GM23338 (cell line): Measurements from ENCODE around the gene RNF32. TPM values are rescaled to one million over a fixed set of nuclear protein-coding genes. Genes with fewer than 3 reads are reported as not detected.

Experiments
- ATAC-seq: fragments of 200-7000 bp; cut with Tn5 transposase; 3 replicates; pipeline ENCODE4 v1.9.1; 2020
- DNase-seq: peaks from one replicate; pipeline ENCODE4 v3.0.0-alpha.2; 2015; ENCODE audit warnings: low spot score
- H2AFZ ChIP-seq: fragments of 200-600 bp; sonication (generic); 2 replicates; pipeline ENCODE4 v1.8.0; 2016; ENCODE audit warnings: antibody characterized with exemption, mild to moderate bottlenecking, moderate library complexity
- H3F3A ChIP-seq: fragments of 200-600 bp; sonication (generic); replicated peaks from 2 replicates; pipeline ENCODE4 v1.8.0; 2017; ENCODE audit warnings: antibody characterized with exemption, mixed run types, low read depth
- H3K27ac ChIP-seq: fragments of 200-600 bp; sonication (generic); 2 replicates; pipeline ENCODE4 v1.6.1; 2016; ENCODE audit warnings: low read depth
- H3K27me3 ChIP-seq: fragments of 200-600 bp; sonication (generic); 2 replicates; pipeline ENCODE4 v1.8.0; 2016; ENCODE audit warnings: mild to moderate bottlenecking, mixed run types, moderate library complexity; ENCODE audit not compliant: insufficient read depth
- H3K36me3 ChIP-seq: fragments of 200-600 bp; sonication (generic); 2 replicates; pipeline ENCODE4 v1.8.0; 2016; ENCODE audit warnings: mild to moderate bottlenecking; ENCODE audit not compliant: insufficient read depth
- H3K4me1 ChIP-seq: fragments of 200-600 bp; sonication (generic); 2 replicates; pipeline ENCODE4 v1.8.0; 2016; ENCODE audit warnings: mild to moderate bottlenecking, moderate library complexity; ENCODE audit not compliant: insufficient read depth
- H3K4me2 ChIP-seq: fragments of 200-600 bp; sonication (generic); 2 replicates; pipeline ENCODE4 v1.7.1; 2017; ENCODE audit warnings: mixed run types
- H3K4me3 ChIP-seq: fragments of 200-600 bp; sonication (generic); 2 replicates; pipeline ENCODE4 v1.6.1; 2016; ENCODE audit warnings: mixed run types
- H3K79me2 ChIP-seq: fragments of 200-600 bp; sonication (generic); replicated peaks from 2 replicates; pipeline ENCODE4 v1.8.0; 2017; ENCODE audit warnings: mild to moderate bottlenecking; ENCODE audit not compliant: insufficient read depth
- H3K9me2 ChIP-seq: fragments of 200-600 bp; sonication (generic); 2 replicates; pipeline ENCODE4 v1.8.0; 2017; ENCODE audit not compliant: insufficient read depth
- H4K20me1 ChIP-seq: fragments of 200-600 bp; sonication (generic); replicated peaks from 2 replicates; pipeline ENCODE4 v1.8.0; 2017; ENCODE audit warnings: mild to moderate bottlenecking; ENCODE audit not compliant: insufficient read depth
- H3K27ac Mint-ChIP-seq: 2 replicates; pipeline ENCODE4 v1.8.0; 2020; ENCODE audit warnings: inconsistent platforms, mild to moderate bottlenecking, moderate library complexity, mixed read lengths
- H3K27me3 Mint-ChIP-seq: 3 replicates; pipeline ENCODE4 v1.8.0; 2022; ENCODE audit warnings: low read depth, mild to moderate bottlenecking, moderate library complexity, mixed read lengths, inconsistent platforms; ENCODE audit not compliant: insufficient read depth, poor library complexity
- H3K36me3 Mint-ChIP-seq: 3 replicates; pipeline ENCODE4 v1.8.0; 2021; ENCODE audit warnings: low read depth, mild to moderate bottlenecking, inconsistent platforms, moderate library complexity, mixed read lengths
- H3K4me1 Mint-ChIP-seq: 3 replicates; pipeline ENCODE4 v1.8.0; 2020; ENCODE audit warnings: mild to moderate bottlenecking, inconsistent platforms, mixed read lengths
- H3K4me3 Mint-ChIP-seq: 3 replicates; pipeline ENCODE4 v1.8.0; 2021; ENCODE audit warnings: moderate library complexity, mild to moderate bottlenecking, inconsistent platforms, mixed read lengths
- H3K9me3 Mint-ChIP-seq: 3 replicates; pipeline ENCODE4 v1.8.0; 2020; ENCODE audit warnings: moderate library complexity, mild to moderate bottlenecking, inconsistent platforms, mixed read lengths
- CREB1 ChIP-seq: fragments of 250-450 bp; sonication (Bioruptor Pico); IDR thresholded peaks from 2 replicates; pipeline ENCODE4 v1.5.0; 2020; ENCODE audit warnings: low read depth, mild to moderate bottlenecking, moderate library complexity
- EZH2 ChIP-seq: fragments of 200-600 bp; sonication (generic); IDR thresholded peaks from one replicate; pipeline ENCODE4 v1.8.0; 2017; ENCODE audit warnings: antibody characterized with exemption, mild to moderate bottlenecking, low read depth; ENCODE audit not compliant: unreplicated experiment
- EZH2phosphoT487 ChIP-seq: fragments of 200-600 bp; sonication (generic); IDR thresholded peaks from one replicate; pipeline ENCODE4 v1.8.1; 2018; ENCODE audit warnings: antibody characterized with exemption; ENCODE audit not compliant: unreplicated experiment
- JUNB ChIP-seq: IDR thresholded peaks from one replicate; pipeline ENCODE4 v1.6.1; 2016; ENCODE audit warnings: antibody characterized with exemption; ENCODE audit not compliant: unreplicated experiment
- NANOG ChIP-seq: IDR thresholded peaks from 2 replicates; pipeline ENCODE4 v1.6.1; 2016; ENCODE audit warnings: antibody characterized with exemption, borderline replicate concordance
- POLR2AphosphoS5 ChIP-seq: IDR thresholded peaks from 2 replicates; pipeline ENCODE4 v1.6.1; 2016; ENCODE audit warnings: antibody characterized with exemption, low read depth
- STAT1 ChIP-seq: IDR thresholded peaks from one replicate; pipeline ENCODE4 v1.6.1; 2016; ENCODE audit warnings: antibody characterized with exemption; ENCODE audit not compliant: unreplicated experiment
- ZNF114 ChIP-seq: fragments of 250-450 bp; sonication (Bioruptor Pico); IDR thresholded peaks from 2 replicates; pipeline ENCODE4 v1.5.0; 2020; ENCODE audit warnings: mild to moderate bottlenecking, moderate library complexity
- ZNF331 ChIP-seq: fragments of 250-450 bp; sonication (Bioruptor Pico); IDR thresholded peaks from 2 replicates; pipeline ENCODE4 v1.5.0; 2020; ENCODE audit warnings: low read depth, mild to moderate bottlenecking, moderate library complexity
- polyA plus RNA-seq: library from polyadenylated mRNA; unstranded; fragments of >200 nt; fragmentation: Nextera tagmentation; extraction: Ambion mirVana; gene quantifications from 2 replicates; pipeline ENCODE4 v1.2.1, GENCODE V29; 2016
- total RNA-seq: library from RNA; depleted of rRNA; stranded (reverse); fragments of >200 nt; shearing (Covaris generic); gene quantifications from 2 replicates; pipeline ENCODE4 v1.2.3, GENCODE V29; 2014
- TF ChIP-seq, protein P1 (sequence below), 2 experiments: fragments of 200-600 bp in 1 of 2; sonication (generic) in 1 of 2; conservative IDR thresholded peaks; 2 replicates each; pipeline versions ENCODE4 v1.5.1 to v1.6.1; 2016 to 2017; ENCODE audit warnings: antibody characterized with exemption in 2 of 2, low read depth in 2 of 2, mild to moderate bottlenecking in 2 of 2, moderate library complexity in 1 of 2
- TF ChIP-seq, protein P2 (sequence below): fragments of 250-450 bp; sonication (Bioruptor Pico); IDR thresholded peaks from 2 replicates; pipeline ENCODE4 v1.5.0; 2020; ENCODE audit warnings: mild to moderate bottlenecking, moderate library complexity
- TF ChIP-seq, protein P3 (sequence below): IDR thresholded peaks from one replicate; pipeline ENCODE4 v1.6.1; 2018; ENCODE audit warnings: antibody characterized with exemption; ENCODE audit not compliant: unreplicated experiment
- TF ChIP-seq, protein P4 (sequence below): IDR thresholded peaks from 2 replicates; pipeline ENCODE4 v1.6.1; 2016; ENCODE audit warnings: antibody characterized with exemption

RNF32 gene
- total and polyA plus RNA-seq, 2 experiments from 2014 or later, result 0.56 to 2.0 TPM

DNA sequence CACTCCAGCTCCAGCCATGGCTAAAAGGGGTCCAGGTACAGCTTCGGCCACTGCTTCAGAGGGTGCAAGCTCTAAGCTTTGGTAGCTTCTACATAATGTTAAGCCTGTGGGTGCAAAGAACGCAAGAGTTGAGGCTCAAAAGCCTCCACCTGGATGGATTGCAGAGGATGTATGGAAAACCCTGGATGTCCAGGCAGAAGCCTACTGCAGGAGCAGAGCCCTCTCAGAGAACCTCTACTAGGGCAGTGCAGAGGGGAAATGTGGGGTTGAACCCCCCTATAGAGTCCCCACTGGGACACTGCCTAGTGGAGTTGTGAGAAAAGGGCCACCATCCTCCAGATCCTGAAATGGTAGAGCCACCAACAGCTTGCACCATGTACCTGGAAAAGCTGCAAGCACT is 10.7 kb upstream of the RNF32 start:
- H3K4me2 ChIP-seq, result no peak overlapping the region
- no peaks in the 10 kb centered on the region for H3F3A ChIP-seq
- peaks cover 4% of the 10 kb centered on the region for H3K4me1 Mint-ChIP-seq
- H3K4me1 ChIP-seq, result no peaks in the 10 kb centered on the region
- H3K27ac ChIP-seq, result no peak overlapping the region
- no peaks in the 10 kb centered on the region for H3K27me3 ChIP-seq
- DNase-seq, result no peak
- H3K9me3 Mint-ChIP-seq, result peaks cover 27% of the 10 kb centered on the region
- H4K20me1 ChIP-seq, result no peaks in the 10 kb centered on the region; the same call in 1 of the 2 replicates
- no peaks in the 10 kb centered on the region for H3K27me3 Mint-ChIP-seq
- no peak overlapping the region for H3K4me3 Mint-ChIP-seq
- 0 out of 2 replicates have a peak, but pooled peaks cover 7% of the 10 kb centered on the region for H3K36me3 ChIP-seq
- no peak overlapping the region for H3K4me3 ChIP-seq
- no peak overlapping the region for H3K27ac Mint-ChIP-seq
- peaks cover 18% of the 10 kb centered on the region for H3K36me3 Mint-ChIP-seq
- no peak overlapping the region for H2AFZ ChIP-seq
- H3K79me2 ChIP-seq, result no peaks in the 10 kb centered on the region
- no peaks in the 10 kb centered on the region for H3K9me2 ChIP-seq
- TF ChIP-seq, protein P1, sequence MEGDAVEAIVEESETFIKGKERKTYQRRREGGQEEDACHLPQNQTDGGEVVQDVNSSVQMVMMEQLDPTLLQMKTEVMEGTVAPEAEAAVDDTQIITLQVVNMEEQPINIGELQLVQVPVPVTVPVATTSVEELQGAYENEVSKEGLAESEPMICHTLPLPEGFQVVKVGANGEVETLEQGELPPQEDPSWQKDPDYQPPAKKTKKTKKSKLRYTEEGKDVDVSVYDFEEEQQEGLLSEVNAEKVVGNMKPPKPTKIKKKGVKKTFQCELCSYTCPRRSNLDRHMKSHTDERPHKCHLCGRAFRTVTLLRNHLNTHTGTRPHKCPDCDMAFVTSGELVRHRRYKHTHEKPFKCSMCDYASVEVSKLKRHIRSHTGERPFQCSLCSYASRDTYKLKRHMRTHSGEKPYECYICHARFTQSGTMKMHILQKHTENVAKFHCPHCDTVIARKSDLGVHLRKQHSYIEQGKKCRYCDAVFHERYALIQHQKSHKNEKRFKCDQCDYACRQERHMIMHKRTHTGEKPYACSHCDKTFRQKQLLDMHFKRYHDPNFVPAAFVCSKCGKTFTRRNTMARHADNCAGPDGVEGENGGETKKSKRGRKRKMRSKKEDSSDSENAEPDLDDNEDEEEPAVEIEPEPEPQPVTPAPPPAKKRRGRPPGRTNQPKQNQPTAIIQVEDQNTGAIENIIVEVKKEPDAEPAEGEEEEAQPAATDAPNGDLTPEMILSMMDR (conservative IDR thresholded peaks at IDR 0.05; ENCODE audit: low read depth in 2 of 2), result no peak
- TF ChIP-seq NANOG (no peak), CREB1 (no peak), ZNF331 (no peak), EZH2phosphoT487 (no peak), STAT1 (no peak), EZH2 (no peak), JUNB (no peak), ZNF114 (no peak), POLR2AphosphoS5 (no peak)
- TF ChIP-seq, protein P2, sequence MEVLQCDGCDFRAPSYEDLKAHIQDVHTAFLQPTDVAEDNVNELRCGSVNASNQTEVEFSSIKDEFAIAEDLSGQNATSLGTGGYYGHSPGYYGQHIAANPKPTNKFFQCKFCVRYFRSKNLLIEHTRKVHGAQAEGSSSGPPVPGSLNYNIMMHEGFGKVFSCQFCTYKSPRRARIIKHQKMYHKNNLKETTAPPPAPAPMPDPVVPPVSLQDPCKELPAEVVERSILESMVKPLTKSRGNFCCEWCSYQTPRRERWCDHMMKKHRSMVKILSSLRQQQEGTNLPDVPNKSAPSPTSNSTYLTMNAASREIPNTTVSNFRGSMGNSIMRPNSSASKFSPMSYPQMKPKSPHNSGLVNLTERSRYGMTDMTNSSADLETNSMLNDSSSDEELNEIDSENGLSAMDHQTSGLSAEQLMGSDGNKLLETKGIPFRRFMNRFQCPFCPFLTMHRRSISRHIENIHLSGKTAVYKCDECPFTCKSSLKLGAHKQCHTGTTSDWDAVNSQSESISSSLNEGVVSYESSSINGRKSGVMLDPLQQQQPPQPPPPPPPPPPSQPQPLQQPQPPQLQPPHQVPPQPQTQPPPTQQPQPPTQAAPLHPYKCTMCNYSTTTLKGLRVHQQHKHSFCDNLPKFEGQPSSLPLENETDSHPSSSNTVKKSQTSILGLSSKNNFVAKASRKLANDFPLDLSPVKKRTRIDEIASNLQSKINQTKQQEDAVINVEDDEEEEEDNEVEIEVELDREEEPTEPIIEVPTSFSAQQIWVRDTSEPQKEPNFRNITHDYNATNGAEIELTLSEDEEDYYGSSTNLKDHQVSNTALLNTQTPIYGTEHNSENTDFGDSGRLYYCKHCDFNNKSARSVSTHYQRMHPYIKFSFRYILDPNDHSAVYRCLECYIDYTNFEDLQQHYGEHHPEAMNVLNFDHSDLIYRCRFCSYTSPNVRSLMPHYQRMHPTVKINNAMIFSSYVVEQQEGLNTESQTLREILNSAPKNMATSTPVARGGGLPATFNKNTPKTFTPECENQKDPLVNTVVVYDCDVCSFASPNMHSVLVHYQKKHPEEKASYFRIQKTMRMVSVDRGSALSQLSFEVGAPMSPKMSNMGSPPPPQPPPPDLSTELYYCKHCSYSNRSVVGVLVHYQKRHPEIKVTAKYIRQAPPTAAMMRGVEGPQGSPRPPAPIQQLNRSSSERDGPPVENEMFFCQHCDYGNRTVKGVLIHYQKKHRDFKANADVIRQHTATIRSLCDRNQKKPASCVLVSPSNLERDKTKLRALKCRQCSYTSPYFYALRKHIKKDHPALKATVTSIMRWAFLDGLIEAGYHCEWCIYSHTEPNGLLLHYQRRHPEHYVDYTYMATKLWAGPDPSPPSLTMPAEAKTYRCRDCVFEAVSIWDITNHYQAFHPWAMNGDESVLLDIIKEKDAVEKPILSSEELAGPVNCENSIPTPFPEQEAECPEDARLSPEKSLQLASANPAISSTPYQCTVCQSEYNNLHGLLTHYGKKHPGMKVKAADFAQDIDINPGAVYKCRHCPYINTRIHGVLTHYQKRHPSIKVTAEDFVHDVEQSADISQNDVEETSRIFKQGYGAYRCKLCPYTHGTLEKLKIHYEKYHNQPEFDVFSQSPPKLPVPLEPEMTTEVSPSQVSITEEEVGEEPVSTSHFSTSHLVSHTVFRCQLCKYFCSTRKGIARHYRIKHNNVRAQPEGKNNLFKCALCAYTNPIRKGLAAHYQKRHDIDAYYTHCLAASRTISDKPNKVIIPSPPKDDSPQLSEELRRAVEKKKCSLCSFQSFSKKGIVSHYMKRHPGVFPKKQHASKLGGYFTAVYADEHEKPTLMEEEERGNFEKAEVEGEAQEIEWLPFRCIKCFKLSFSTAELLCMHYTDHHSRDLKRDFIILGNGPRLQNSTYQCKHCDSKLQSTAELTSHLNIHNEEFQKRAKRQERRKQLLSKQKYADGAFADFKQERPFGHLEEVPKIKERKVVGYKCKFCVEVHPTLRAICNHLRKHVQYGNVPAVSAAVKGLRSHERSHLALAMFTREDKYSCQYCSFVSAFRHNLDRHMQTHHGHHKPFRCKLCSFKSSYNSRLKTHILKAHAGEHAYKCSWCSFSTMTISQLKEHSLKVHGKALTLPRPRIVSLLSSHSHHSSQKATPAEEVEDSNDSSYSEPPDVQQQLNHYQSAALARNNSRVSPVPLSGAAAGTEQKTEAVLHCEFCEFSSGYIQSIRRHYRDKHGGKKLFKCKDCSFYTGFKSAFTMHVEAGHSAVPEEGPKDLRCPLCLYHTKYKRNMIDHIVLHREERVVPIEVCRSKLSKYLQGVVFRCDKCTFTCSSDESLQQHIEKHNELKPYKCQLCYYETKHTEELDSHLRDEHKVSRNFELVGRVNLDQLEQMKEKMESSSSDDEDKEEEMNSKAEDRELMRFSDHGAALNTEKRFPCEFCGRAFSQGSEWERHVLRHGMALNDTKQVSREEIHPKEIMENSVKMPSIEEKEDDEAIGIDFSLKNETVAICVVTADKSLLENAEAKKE (CRISPR knock-in tag), result no peak
- TF ChIP-seq, protein P3, sequence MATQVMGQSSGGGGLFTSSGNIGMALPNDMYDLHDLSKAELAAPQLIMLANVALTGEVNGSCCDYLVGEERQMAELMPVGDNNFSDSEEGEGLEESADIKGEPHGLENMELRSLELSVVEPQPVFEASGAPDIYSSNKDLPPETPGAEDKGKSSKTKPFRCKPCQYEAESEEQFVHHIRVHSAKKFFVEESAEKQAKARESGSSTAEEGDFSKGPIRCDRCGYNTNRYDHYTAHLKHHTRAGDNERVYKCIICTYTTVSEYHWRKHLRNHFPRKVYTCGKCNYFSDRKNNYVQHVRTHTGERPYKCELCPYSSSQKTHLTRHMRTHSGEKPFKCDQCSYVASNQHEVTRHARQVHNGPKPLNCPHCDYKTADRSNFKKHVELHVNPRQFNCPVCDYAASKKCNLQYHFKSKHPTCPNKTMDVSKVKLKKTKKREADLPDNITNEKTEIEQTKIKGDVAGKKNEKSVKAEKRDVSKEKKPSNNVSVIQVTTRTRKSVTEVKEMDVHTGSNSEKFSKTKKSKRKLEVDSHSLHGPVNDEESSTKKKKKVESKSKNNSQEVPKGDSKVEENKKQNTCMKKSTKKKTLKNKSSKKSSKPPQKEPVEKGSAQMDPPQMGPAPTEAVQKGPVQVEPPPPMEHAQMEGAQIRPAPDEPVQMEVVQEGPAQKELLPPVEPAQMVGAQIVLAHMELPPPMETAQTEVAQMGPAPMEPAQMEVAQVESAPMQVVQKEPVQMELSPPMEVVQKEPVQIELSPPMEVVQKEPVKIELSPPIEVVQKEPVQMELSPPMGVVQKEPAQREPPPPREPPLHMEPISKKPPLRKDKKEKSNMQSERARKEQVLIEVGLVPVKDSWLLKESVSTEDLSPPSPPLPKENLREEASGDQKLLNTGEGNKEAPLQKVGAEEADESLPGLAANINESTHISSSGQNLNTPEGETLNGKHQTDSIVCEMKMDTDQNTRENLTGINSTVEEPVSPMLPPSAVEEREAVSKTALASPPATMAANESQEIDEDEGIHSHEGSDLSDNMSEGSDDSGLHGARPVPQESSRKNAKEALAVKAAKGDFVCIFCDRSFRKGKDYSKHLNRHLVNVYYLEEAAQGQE, result no peak
- TF ChIP-seq, protein P4, sequence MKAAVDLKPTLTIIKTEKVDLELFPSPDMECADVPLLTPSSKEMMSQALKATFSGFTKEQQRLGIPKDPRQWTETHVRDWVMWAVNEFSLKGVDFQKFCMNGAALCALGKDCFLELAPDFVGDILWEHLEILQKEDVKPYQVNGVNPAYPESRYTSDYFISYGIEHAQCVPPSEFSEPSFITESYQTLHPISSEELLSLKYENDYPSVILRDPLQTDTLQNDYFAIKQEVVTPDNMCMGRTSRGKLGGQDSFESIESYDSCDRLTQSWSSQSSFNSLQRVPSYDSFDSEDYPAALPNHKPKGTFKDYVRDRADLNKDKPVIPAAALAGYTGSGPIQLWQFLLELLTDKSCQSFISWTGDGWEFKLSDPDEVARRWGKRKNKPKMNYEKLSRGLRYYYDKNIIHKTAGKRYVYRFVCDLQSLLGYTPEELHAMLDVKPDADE, result no peak
- no peak for ATAC-seq
